ENCODE measurements around the gene IFITM2.
"Not testable (repeated sequence)": the region's sequence is repeated elsewhere in the genome, so short reads cannot be mapped to it uniquely, and the experiment has no call there.

The IFITM2 gene

GRCh38 chr11:327581-327923 lies 19.9 kb downstream of the IFITM2 start:
- DNase-seq: no peak

GRCh38 chr11:328012-328411 lies 20.4 kb downstream of the IFITM2 start:
- DNase-seq: no peak

DNA sequence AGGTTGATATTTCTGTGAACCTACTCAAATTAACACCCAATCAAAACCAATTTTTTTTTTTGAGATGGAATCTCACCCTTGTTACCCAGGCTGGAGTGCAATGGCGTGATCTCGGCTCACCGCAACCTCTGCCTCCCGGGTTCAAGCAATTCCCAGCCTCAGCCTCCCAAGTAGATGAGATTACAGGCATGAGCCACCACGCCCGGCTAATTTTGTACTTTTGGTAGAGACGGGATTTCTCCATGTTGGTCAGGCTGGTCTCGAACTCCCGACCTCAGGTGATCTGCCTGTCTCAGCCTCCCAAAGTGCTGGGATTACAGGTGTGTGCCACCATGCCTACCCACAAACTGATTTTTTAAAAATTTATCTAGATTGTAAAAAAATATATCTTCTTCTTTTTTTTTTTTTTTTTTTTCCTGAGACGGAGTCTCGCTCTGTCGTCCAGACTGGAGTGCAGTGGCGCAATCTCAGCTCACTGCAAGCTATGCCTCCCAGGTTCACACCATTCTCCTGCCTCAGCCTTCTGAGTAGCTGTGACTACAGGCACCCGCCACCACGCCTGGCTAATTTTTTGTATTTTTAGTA lies 21.0 kb downstream of the IFITM2 start:
- DNase-seq: not testable (repeated sequence)

GRCh38 chr11:329886-330253 lies 22.3 kb downstream of the IFITM2 start:
- no peak for DNase-seq

GRCh38 chr11:330307-330693 lies 22.7 kb downstream of the IFITM2 start:
- no peak for DNase-seq

GRCh38 chr11:330694-331357 lies 23.2 kb downstream of the IFITM2 start:
- DNase-seq: no peak

DNA sequence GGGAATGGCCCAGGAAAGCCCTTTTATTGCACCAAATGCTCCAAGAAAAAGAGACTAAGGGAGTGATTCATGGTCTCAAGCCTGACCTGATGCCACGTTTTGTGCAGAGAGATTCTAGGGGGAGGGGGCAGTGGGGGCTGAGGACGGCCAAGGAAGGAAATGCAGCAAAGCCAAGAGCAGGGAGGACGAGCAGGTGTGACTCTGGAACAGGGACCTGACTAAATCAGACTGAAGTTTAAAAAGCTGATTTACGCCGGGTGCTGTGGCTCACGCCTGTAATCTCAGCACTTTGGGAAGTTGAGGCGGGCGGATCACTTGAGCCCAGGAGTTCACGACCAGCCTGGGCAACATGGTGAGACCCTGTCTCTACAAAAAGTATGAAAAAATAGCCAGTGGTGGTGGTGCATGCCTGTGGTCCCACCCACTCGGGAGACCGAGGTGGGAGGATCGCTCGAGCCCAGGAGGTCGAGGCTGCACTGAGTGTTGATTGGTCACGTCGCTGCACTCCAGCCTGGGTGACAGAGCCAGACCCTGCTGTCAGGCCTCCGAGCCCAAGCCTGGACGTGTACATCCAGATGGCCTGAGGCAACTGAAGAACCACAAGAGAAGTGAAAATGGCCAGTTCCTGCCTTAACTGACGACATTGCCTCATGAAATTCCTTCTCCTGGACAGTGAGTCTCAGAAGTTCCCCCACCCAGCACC lies 23.9 kb downstream of the IFITM2 start:
- DNase-seq: no peak

- no peak for DNase-seq
Observed at GRCh38 chr11:332651-333480, 25.2 kb downstream of the IFITM2 start.

- DNase-seq: not testable (repeated sequence)
Observed at GRCh38 chr11:333616-334263, 26.1 kb downstream of the IFITM2 start.

- DNase-seq: no peak
Observed at GRCh38 chr11:334264-334994, 26.8 kb downstream of the IFITM2 start.

GRCh38 chr11:335779-336658 lies 28.4 kb downstream of the IFITM2 start:
- no peak for DNase-seq

- no peak for DNase-seq
Observed at GRCh38 chr11:336659-337198, 29.1 kb downstream of the IFITM2 start.

GRCh38 chr11:337711-338110 lies 30.1 kb downstream of the IFITM2 start:
- no peak for DNase-seq

- DNase-seq: no peak
Observed at GRCh38 chr11:339963-340362, 32.3 kb downstream of the IFITM2 start.

DNA sequence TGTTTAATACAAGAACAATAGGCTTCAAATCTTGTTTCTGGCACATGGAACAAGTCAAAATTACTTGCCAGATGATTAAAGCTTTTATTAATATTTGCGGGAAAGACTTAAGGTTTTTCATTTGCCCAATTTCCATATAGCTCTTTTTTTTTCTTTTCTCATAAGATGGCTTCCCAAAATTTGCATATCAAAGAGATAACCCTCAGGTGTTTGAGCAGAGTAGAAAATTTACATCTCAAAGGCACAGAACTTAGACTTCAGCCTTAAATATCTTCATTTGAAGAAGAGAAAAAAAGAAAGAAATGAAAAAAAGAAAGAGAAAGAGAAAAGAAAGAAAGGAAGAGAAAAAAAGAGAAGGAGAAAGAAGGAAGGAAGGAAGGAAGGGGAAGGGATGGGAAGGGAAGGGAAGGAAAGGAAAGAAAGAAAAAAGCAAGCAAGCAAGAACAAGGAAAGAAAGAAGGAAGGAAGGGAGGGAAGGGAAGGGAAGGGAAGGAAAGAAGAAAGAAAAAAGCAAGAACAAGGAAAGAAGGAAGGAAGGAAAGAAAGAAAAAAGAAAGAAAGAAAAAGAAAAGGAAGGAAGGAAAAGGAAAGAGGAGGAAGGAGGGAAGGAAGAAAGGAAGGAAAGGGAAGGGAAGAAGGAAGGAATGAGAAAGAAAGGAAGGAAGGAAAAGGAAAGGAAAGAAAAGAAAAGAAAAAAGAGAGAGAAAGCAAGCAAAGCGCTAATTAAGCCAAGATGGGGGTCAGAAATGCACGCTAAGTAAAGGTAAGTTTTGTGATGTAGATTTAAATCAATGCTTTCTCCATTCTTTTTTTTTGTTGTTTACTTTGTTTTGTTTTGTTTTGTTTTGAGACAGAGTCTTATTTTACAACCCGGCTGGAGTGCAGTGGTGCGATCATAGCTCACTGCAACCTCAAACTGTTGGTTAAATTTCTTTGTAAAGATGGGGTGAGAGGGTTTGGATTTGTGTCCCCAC lies 33.2 kb downstream of the IFITM2 start:
- no peak for DNase-seq

GRCh38 chr11:342328-342727 lies 34.7 kb downstream of the IFITM2 start:
- DNase-seq: no peak

DNA sequence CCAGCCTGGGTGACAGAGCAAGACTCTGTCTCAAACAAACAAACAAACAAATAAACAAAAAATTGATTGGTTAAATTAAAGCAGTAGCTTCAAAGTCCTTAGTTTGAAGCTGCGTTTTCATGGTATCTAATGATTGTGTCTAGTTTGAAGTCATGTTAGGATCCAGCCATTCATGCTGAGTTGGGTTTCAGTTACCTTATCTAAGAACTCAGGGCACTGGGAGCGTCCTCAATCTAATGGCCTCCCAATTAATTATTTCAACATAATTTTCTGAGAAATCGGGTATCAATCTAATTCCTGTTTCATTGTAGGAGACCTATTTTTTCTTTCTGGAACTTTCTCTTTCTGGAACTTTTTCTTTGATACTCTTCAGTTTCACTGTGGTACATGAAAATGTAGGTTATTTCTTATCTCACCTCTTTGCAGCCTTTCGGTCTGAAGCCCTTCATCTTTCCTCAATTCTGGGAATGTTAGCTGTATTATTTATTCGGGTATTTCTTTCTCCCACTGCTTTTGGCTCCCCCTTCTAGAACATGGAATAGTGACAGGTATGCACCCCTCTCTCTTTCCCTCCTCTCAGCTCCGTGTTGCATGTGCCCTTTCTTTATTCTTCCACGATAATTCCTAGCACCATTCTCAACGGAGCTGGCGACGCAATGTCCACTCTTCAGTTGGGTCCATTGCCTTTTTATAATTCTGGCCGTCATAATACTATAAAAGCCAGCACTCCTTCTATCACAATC lies 37.4 kb downstream of the IFITM2 start:
- no peak for DNase-seq

DNA sequence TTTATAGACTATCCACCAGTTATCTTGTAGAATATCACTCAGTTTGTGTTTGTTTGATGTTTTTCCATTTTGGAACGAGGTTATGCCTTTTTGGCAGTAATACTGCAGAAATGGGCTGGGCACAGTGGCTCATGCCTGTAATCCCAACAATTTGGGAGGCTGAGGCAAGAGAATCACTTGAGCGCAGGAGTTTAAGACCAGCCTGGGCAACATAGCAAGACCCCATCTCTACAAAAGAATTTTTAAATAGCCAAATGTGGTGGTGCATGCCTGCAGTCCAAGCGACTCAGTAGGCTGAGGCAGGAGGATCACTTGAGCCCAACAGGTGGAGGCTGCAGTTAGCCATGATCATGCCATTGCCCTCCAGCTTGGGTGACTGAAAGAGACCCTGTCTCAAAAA lies 38.9 kb downstream of the IFITM2 start:
- no peak for DNase-seq
